Esophagus squamous epithelium (tissue), 5 donors: Measurements from ENCODE around the gene CTDNEP1. TPM values are rescaled to one million over a fixed set of nuclear protein-coding genes. Genes with fewer than 3 reads are reported as not detected.

Source experiments
- DNase-seq: peaks from one replicate; lab custom pipeline; 2025; lab: John Stamatoyannopoulos, UW
- H3K27ac ChIP-seq, 4 donors: fragments of 200-600 bp; sonication (generic); one replicate each; pipeline ENCODE4 v1.5.1; 2016 to 2019; ENCODE audit warnings: mild to moderate bottlenecking in 1 of 4
- H3K27me3 ChIP-seq, 4 donors: fragments of 200-600 bp; sonication (generic); 1 replicate in 3 of 4; 2 replicates in 1 of 4; pipeline versions ENCODE4 v1.5.1 to v1.6.0; 2017 to 2021; ENCODE audit warnings: antibody characterized with exemption in 1 of 4
- H3K36me3 ChIP-seq, 3 donors: fragments of 200-600 bp; sonication (generic); one replicate each; pipeline ENCODE4 v1.5.1; 2016 to 2019
- H3K4me1 ChIP-seq, 3 donors: fragments of 200-600 bp; sonication (generic); one replicate each; pipeline ENCODE4 v1.5.1; 2017 to 2019
- H3K4me3 ChIP-seq, 4 donors: fragments of 200-600 bp; sonication (generic); 1 replicate in 3 of 4; 2 replicates in 1 of 4; pipeline ENCODE4 v1.5.1; 2016 to 2019; ENCODE audit warnings: mild to moderate bottlenecking in 2 of 4, moderate library complexity in 1 of 4
- H3K9me3 ChIP-seq, 3 donors: fragments of 200-600 bp; sonication (generic); one replicate each; pipeline ENCODE4 v1.5.1; 2016 to 2019
- POLR2A ChIP-seq, 4 donors: fragments of 450-650 bp; IDR thresholded peaks; one replicate each; pipeline ENCODE4 v1.6.1; 2017; ENCODE audit warnings: antibody characterized with exemption in 4 of 4, mild to moderate bottlenecking in 4 of 4, moderate library complexity in 3 of 4
- WGBS, 2 donors: methylation state at CpG; one replicate each; pipeline ENCODE4 v1.1.5; 2018; 5-methylcytosine and 5-hydroxymethylcytosine counted together
- intact Hi-C: fragments of 100-400 bp; cut with DNase I; formaldehyde crosslinking; loops from one replicate; pipeline ENCODE4 v1.15.0; 2022
- total RNA-seq, 4 donors: library from RNA; depleted of rRNA; stranded (reverse); fragments of >200 nt; gene quantifications; one replicate each; pipeline ENCODE4 v1.1.0, GENCODE V29; 2016
- TF ChIP-seq, protein P1 (sequence below), 6 experiments: fragments of 450-650 bp in 4 of 6; fragments of 200-600 bp in 2 of 6; sonication (generic) in 2 of 6; IDR thresholded peaks; one replicate each; pipeline ENCODE4 v1.5.1; 2016 to 2019; ENCODE audit warnings: antibody characterized with exemption in 6 of 6, mild to moderate bottlenecking in 4 of 6, moderate library complexity in 4 of 6
- donor health status: DM: yes; HTN: yes; CAD: no.

The CTDNEP1 gene
- total RNA-seq, 4 donors from 2014 or later = 42.0 to 52.1 (median 47.8) TPM

DNA sequence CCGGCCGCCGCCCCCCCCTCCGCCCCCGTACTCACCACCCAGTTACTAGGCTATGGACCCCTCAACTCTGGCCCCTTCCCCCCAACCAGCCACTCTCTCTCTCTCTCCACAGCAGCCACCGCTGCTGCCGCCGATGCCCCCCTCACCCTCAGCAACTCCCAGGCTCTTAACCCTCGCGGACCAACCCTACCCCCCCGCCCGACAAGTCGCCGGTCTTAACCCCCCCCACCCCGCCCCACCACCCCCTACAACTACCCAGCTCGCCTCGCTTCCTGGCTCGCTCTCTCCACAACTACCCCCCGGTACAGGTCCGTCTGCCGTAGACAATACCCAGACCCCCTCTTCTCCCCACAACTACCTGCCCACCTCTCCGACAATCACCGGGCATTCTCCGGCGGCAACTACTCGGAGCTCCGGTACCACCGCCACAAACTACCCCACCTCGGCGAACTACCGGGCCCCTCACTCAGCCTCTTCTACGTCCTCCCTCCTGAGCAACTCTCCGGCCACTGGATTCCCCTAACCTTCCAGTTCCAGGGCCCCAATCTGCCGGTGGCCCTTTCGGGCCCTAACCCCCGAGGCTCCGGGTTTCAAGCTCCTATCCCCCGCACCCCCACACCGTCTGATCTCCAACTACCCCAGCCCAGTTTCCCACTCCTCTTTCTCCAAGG, 13.0 kb downstream of the CTDNEP1 start:
- Histone ChIP-seq H3K27me3 (no peaks in the 10 kb centered on the region), H3K4me3 (peak overlapping the region; percentile 97 to 99 (median 99)), H3K4me1 (peaks cover 40 to 65% (median 47%) of the 10 kb centered on the region in 3 donors), H3K9me3 (no peaks in the 10 kb centered on the region), H3K27ac (peak overlapping the region; percentile 97 to 98 (median 98)), H3K36me3 (peaks cover 12 to 37% (median 14%) of the 10 kb centered on the region in 3 donors)
- 1 to 2% methylated on average over 20 to 31 of the region's 39 CpGs for WGBS, 2 donors
- no peak for DNase-seq
- intact Hi-C loops = no loop called here
- TF ChIP-seq, protein P1, sequence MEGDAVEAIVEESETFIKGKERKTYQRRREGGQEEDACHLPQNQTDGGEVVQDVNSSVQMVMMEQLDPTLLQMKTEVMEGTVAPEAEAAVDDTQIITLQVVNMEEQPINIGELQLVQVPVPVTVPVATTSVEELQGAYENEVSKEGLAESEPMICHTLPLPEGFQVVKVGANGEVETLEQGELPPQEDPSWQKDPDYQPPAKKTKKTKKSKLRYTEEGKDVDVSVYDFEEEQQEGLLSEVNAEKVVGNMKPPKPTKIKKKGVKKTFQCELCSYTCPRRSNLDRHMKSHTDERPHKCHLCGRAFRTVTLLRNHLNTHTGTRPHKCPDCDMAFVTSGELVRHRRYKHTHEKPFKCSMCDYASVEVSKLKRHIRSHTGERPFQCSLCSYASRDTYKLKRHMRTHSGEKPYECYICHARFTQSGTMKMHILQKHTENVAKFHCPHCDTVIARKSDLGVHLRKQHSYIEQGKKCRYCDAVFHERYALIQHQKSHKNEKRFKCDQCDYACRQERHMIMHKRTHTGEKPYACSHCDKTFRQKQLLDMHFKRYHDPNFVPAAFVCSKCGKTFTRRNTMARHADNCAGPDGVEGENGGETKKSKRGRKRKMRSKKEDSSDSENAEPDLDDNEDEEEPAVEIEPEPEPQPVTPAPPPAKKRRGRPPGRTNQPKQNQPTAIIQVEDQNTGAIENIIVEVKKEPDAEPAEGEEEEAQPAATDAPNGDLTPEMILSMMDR (IDR thresholded peaks at IDR 0.05) = no peak
- TF ChIP-seq POLR2A (IDR thresholded peaks at IDR 0.05) = no peak

DNA sequence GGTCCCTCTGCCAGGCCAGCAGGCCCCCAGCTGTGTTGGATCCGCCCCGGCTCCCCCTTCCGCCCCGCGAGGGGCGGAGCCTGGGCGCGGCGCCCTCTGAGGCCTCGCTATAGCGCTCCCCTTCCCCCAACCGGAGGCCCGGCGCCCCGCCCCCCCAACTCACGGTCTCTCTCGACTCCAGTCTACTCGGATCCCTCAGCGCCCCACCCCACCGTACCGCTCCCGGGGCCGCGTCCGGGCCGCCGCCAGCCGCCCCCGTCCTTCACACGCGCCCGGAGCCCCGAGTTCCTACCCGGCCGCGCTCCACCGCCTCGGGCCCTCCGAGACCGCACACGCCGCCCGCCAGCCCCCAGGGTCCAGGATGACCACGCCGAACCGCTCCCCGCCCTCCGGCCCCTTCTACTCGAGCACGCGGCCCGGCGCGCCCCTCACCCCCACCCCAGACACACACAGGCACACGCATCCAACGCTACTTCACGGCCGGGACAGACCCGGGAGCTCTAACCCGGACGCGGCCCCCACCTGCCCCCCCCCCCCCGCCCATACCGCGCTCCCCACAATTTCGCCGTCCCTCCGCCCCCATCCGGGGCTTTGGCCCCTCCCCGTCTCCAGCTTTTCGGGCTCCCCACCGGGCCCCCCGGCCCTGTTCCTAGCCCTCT, 13.6 kb downstream of the CTDNEP1 start:
- peaks cover 44 to 66% (median 46%) of the 10 kb centered on the region in 3 donors for H3K4me1 ChIP-seq

DNA sequence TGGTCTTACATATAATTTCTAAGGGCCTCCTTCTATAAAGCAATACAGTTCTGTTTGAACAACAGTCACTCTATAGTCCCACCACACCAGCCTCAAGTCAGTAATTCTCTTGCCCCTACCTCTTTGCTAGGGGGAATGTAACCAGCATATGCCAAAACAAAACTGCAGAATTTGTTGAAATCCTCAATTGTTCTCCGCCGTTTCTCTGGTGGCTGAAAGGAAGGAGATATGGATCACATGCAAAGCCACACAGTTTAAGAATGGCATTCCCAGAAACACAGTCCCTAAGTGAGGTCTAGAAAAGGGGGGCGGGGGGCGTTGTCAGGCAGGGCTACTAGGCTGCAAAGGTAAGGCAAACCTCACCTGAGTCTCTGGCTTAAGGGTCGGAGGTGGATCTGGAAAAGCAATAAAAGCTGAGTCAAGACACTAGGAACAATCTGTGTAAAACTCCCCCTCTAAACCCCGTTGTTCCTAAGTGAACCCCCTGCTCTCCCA, 14.2 kb downstream of the CTDNEP1 start:
- DNase-seq = no peak
- TF ChIP-seq, protein P1 (IDR thresholded peaks at IDR 0.05) = no peak
- no peak for TF ChIP-seq POLR2A (IDR thresholded peaks at IDR 0.05)
- no peaks in the 10 kb centered on the region for H3K27me3 ChIP-seq
- H3K36me3 ChIP-seq = peaks cover 12 to 37% (median 14%) of the 10 kb centered on the region in 3 donors
- H3K9me3 ChIP-seq = no peaks in the 10 kb centered on the region
- 19 to 60% methylated on average over 2 to 5 of the region's 6 CpGs for WGBS, 2 donors
- H3K27ac ChIP-seq = peak overlapping the region; percentile 97 to 98 (median 98)
- H3K4me3 ChIP-seq = peak overlapping the region; percentile 97 to 99 (median 99)
- H3K4me1 ChIP-seq = peaks cover 48 to 71% (median 52%) of the 10 kb centered on the region in 3 donors
- intact Hi-C loops = no loop called here

More for the DNA sequence above, 13.6 kb downstream of the CTDNEP1 start:
- Histone ChIP-seq H3K36me3 (peaks cover 12 to 37% (median 14%) of the 10 kb centered on the region in 3 donors), H3K4me3 (peak overlapping the region; percentile 97 to 99 (median 99)), H3K9me3 (no peaks in the 10 kb centered on the region), H3K27me3 (no peaks in the 10 kb centered on the region), H3K27ac (peak overlapping the region; percentile 97 to 98 (median 98))
- TF ChIP-seq, protein P1 (IDR thresholded peaks at IDR 0.05) = no peak
- peak in 1 of 4 donors; percentile 42 for TF ChIP-seq POLR2A (IDR thresholded peaks at IDR 0.05)
- DNase-seq = no peak
- intact Hi-C loops = no loop called here
- WGBS, 2 donors = 0 to 1% methylated on average over 5 to 10 of the region's 73 CpGs

DNA sequence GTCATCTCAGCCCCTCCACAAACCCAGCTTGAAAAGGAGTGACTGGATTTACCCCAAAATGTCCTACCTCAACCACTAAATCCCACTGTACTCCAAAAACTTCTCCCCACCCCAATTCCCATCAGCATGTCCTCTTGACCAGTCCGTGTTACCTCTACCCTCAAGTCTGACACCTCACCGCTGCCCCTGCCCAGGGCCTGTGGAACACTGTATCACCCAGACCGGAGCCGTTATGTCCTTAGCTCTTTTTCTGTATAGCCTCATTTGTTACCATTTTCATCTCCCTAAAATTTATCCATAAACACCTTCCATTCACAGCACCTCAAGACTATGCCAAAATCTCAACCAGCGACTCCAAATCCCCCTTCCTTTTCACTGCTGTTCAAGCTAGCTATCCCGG, 14.7 kb downstream of the CTDNEP1 start:
- DNase-seq = no peak
- 84 to 86% methylated on average over 6 of the region's 6 CpGs for WGBS, 2 donors
- Histone ChIP-seq H3K4me1 (peaks cover 49 to 76% (median 55%) of the 10 kb centered on the region in 3 donors), H3K4me3 (peak overlapping the region in 1 of 4 donors; percentile 97), H3K27me3 (no peaks in the 10 kb centered on the region), H3K36me3 (peaks cover 12 to 37% (median 14%) of the 10 kb centered on the region in 3 donors), H3K9me3 (no peaks in the 10 kb centered on the region), H3K27ac (peak overlapping the region; percentile 97 to 98 (median 98))
- TF ChIP-seq POLR2A (IDR thresholded peaks at IDR 0.05) = no peak
- TF ChIP-seq, protein P1 (IDR thresholded peaks at IDR 0.05) = no peak
- intact Hi-C loops = no loop called here
